Right lobe of liver (tissue), 6 donors: ENCODE measurements around the gene VAV2. TPM values are rescaled to one million over a fixed set of nuclear protein-coding genes. Genes with fewer than 3 reads are reported as not detected.
A peak's percentile ranks its signal among the peaks of the same experiment; 100 is the strongest.

Experiments used
- ATAC-seq, 4 donors: fragments of 200-7000 bp; cut with Tn5 transposase; one replicate each; pipeline ENCODE4 v1.9.1; 2020; ENCODE audit warnings: mild to moderate bottlenecking in 4 of 4, moderate library complexity in 4 of 4
- DNase-seq, 3 donors: peaks; one replicate each; pipeline ENCODE4 v3.0.0-alpha.2; 2020
- H3K27ac ChIP-seq, 3 donors: fragments of 200-600 bp; one replicate each; pipeline ENCODE4 v1.8.0; 2022
- H3K27me3 ChIP-seq, 2 donors: fragments of 200-600 bp; one replicate each; pipeline ENCODE4 v1.8.0; 2022
- H3K36me3 ChIP-seq, 4 donors: fragments of 200-600 bp; sonication (generic) in 1 of 4; one replicate each; pipeline versions ENCODE4 v1.5.1 to v1.8.0; 2017 to 2022; ENCODE audit warnings: control low read depth in 1 of 4
- H3K4me1 ChIP-seq, 4 donors: fragments of 200-600 bp; sonication (generic) in 1 of 4; one replicate each; pipeline versions ENCODE4 v1.5.1 to v1.8.0; 2017 to 2022; ENCODE audit warnings: control low read depth in 1 of 4
- H3K4me3 ChIP-seq, 3 donors: fragments of 200-600 bp; one replicate each; pipeline ENCODE4 v1.8.0; 2022
- H3K9me3 ChIP-seq, 4 donors: fragments of 200-600 bp; sonication (generic) in 1 of 4; one replicate each; pipeline versions ENCODE4 v1.5.1 to v1.8.0; 2017 to 2022; ENCODE audit warnings: control low read depth in 1 of 4
- POLR2A ChIP-seq: fragments of 450-650 bp; IDR thresholded peaks from one replicate; pipeline ENCODE4 v1.6.1; 2017; ENCODE audit warnings: antibody characterized with exemption, mild to moderate bottlenecking
- WGBS: methylation state at CpG from one replicate; pipeline ENCODE4 v1.1.6; 2018; ENCODE audit warnings: low coverage, low lambda C conversion rate; ENCODE audit not compliant: insufficient coverage; ENCODE audit errors: missing lambda C conversion rate; 5-methylcytosine and 5-hydroxymethylcytosine counted together
- intact Hi-C, 2 donors: fragments of 100-400 bp; cut with DNase I; formaldehyde crosslinking; loops; one replicate each; pipeline versions ENCODE4 v1.11.2 to v1.14.1; 2022
- total RNA-seq, 6 experiments: library from RNA; depleted of rRNA in 2 of 6; stranded (reverse); fragments of >200 nt in 2 of 6; fragmentation: NEBNext Ultra II Directional in 3 of 6; extraction: Animal tissue kit (Norgen Biotek cat#: 25700) in 3 of 6; gene quantifications; one replicate each; pipeline versions ENCODE4 v1.1.0 to v1.2.4, GENCODE V29; 2016 to 2023
- TF ChIP-seq, protein P1 (sequence below), 4 donors: fragments of 200-600 bp in 3 of 4; fragments of 450-650 bp in 1 of 4; IDR thresholded peaks; one replicate each; pipeline versions ENCODE4 v1.5.1 to v1.8.0; 2016 to 2022; ENCODE audit warnings: antibody characterized with exemption in 4 of 4, mild to moderate bottlenecking in 2 of 4
- donor health status: DM: no; HTN: yes; CAD: no.
- donor health status: DM: no; HTN: no; CAD: no.
- donor health status: DM: no; HTN: no; CAD: no.
- donor health status: DM: no; HTN: yes; CAD: no.
- donor health status: DM: no; HTN: yes; CAD: no.

The VAV2 gene
- total RNA-seq, 6 experiments from 2014 or later = 30.1 to 44.3 (median 34.9) TPM

GRCh38 chr9:133986774-133987445 is 5.2 kb downstream of the VAV2 start:
- Histone ChIP-seq H3K36me3 (no peaks in the 10 kb centered on the region), H3K4me1 (peaks cover 0 to 14% (median 7%) of the 10 kb centered on the region in 4 donors), H3K9me3 (no peaks in the 10 kb centered on the region), H3K4me3 (no peak overlapping the region), H3K27ac (no peak overlapping the region), H3K27me3 (no peaks in the 10 kb centered on the region)
- TF ChIP-seq POLR2A = no peak
- TF ChIP-seq, protein P1, sequence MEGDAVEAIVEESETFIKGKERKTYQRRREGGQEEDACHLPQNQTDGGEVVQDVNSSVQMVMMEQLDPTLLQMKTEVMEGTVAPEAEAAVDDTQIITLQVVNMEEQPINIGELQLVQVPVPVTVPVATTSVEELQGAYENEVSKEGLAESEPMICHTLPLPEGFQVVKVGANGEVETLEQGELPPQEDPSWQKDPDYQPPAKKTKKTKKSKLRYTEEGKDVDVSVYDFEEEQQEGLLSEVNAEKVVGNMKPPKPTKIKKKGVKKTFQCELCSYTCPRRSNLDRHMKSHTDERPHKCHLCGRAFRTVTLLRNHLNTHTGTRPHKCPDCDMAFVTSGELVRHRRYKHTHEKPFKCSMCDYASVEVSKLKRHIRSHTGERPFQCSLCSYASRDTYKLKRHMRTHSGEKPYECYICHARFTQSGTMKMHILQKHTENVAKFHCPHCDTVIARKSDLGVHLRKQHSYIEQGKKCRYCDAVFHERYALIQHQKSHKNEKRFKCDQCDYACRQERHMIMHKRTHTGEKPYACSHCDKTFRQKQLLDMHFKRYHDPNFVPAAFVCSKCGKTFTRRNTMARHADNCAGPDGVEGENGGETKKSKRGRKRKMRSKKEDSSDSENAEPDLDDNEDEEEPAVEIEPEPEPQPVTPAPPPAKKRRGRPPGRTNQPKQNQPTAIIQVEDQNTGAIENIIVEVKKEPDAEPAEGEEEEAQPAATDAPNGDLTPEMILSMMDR (IDR thresholded peaks at IDR 0.05) = no peak
- DNase-seq (peak in 2 of 3 donors; percentile 8 to 31), ATAC-seq (no peak)
- whole genome bisulfite sequencing = 73% methylated on average over 13 of the region's 13 CpGs
- intact Hi-C loops = no loop called here

- Histone ChIP-seq H3K36me3 (no peaks in the 10 kb centered on the region), H3K4me1 (peaks cover 0 to 23% (median 9%) of the 10 kb centered on the region in 4 donors), H3K27me3 (no peaks in the 10 kb centered on the region), H3K27ac (no peak overlapping the region), H3K9me3 (no peaks in the 10 kb centered on the region), H3K4me3 (no peak overlapping the region)
- TF ChIP-seq POLR2A = no peak
- TF ChIP-seq, protein P1 (IDR thresholded peaks at IDR 0.05) = no peak
- 81% methylated on average over 6 of the region's 6 CpGs for WGBS
- DNase-seq (peak in 2 of 3 donors; percentile 11 to 22), ATAC-seq (no peak)
- intact Hi-C loops = no loop called here
Observed at GRCh38 chr9:133986061-133986460, 6.1 kb downstream of the VAV2 start.

DNA sequence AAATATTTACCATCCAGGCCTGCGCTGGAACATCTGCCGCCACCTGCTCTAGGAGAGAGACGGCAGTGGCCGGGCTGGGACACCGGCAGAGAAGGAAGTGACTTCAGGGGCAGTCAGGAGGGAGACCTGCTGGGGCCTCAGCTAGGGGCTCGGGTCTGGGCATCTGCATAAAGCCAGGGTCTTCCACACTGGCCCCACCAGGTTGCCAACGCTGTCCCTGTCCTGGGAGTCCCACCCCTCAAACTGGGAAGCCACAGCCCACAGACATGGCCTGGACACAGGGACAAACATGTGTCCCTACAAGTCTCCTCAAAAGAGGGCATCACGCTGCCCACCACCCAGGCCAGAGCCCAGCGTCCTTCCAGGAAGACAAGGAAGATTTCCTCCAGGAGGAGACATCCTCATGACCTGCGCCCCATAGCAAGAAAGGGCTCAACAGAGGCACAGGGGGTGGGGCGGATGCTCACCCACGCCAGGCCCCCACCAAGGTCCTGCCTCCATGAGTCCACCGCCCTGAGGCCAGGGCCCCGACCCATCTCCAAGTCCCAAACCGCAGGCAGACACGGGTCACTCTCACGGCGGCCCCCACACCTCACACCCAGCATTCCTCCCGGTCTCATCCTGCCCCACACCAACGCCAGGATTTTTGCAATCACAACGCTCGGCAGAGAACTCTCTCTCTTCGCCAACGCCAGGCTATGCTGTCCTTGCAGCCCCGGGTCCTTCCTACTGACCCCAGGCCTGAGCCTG is 9.0 kb downstream of the VAV2 start:
- Histone ChIP-seq H3K4me3 (no peak overlapping the region), H3K9me3 (no peaks in the 10 kb centered on the region), H3K36me3 (no peaks in the 10 kb centered on the region), H3K27me3 (no peaks in the 10 kb centered on the region), H3K27ac (no peak overlapping the region), H3K4me1 (peaks cover 0 to 41% (median 16%) of the 10 kb centered on the region in 4 donors)
- 90% methylated on average over 2 of the region's 25 CpGs for WGBS
- ATAC-seq (no peak), DNase-seq (peak; percentile 11 to 37 (median 25))
- no peak for TF ChIP-seq POLR2A
- TF ChIP-seq, protein P1 (IDR thresholded peaks at IDR 0.05) = no peak
- intact Hi-C loops = no loop called here

DNA sequence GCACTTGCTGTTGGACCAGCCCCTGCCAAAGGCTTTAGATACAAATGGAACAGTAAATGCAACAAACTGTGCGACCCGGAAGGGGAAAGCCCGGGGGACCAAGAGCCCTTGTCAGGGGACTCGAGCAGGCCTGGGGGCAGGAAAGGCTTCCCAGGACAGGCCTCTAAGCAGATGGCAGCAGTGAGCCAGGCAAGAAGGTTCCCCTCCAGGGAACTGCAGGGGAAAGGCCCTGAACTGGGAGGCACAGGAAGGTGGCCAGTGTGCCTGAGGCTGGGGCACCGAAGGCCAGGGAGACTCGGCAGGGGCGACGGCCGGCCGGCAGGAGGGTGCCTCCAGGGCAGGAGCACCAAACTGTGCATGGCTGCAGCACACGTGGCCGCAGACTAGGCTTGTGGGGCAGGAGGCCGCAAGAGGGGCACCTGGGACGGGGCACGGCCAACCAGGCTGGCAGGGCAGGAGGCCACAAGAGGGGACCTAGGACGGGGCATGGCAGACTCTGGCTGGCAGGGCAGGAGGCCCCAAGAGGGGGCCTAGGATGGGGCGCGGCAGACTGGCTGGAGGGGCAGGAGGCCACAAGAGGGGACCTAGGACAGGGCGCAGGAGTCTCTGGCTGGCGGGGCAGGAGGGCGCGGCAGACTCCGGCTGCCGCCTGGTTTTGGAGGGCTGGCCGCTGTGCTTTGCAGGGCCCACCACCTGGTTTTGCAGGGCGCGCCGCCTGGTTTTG is 10.0 kb downstream of the VAV2 start:
- H3K4me1 ChIP-seq = peaks cover 0 to 51% (median 22%) of the 10 kb centered on the region in 4 donors

More for the DNA sequence above, 10.0 kb downstream of the VAV2 start:
- Histone ChIP-seq H3K27me3 (no peaks in the 10 kb centered on the region), H3K36me3 (no peaks in the 10 kb centered on the region), H3K9me3 (no peaks in the 10 kb centered on the region), H3K4me3 (no peak overlapping the region), H3K27ac (no peak overlapping the region)
- DNase-seq = peak; percentile 16 to 49 (median 42)
- ATAC-seq = no peak
- 97% methylated on average over 12 of the region's 28 CpGs for WGBS
- intact Hi-C loops = no loop called here
- no peak for TF ChIP-seq POLR2A
- TF ChIP-seq, protein P1 (IDR thresholded peaks at IDR 0.05) = no peak
